Measurements from ENCODE around the gene SEPTIN3.

Gene SEPTIN3

DNA sequence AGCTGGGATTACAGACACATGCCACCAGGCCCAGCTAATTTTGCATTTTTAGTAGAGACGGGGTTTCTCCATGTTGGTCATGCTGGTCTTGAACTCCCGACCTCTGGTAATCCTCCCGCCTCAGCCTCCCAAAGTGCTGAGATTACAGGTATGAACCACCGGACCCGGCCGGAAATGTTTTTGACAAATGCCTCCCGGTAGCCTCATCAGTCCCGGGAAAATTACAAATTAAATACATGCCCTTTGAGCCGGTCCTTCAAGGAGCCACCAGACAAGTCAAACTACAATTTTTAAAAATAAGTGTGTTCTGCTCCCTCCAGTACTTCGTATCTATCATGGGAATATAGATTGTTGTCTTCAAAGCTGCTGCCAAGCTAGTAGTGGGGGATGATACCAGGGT is 46.9 kb downstream of the SEPTIN3 start:
- no peak for DNase-seq (ENCODE audit: low spot score)

DNA sequence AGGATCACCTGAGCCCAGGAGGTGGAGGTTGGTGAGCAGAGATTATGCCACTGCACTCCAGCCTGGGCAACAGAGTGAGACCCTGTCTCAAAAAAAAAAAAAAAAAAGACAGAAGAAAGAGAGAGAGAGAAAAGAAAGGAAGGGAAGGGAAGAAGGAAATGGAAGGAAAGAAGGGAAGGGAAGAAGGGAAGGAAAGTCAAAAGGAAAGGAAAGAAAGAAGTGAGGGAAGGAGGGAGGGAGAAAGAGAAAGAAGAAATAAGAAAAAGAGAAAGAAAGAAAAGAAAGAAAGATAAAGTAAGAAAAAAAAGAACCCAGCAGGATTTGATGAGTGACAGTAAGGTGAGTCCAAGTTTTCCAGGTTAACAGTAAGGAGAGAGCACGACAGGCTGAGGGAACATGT is 49.0 kb downstream of the SEPTIN3 start:
- DNase-seq (ENCODE audit: low spot score) = no peak
